Measurements from ENCODE around the gene NELL1.

- TF ChIP-seq REST (IDR thresholded peaks at IDR 0.05; ENCODE audit: insufficient read depth in 1 of 2, low read depth in 2 of 2, low read length in 2 of 2): peak; percentile 60 to 93; a peak in 3 of 4 replicates
- no peak for TF ChIP-seq TAF1 (IDR thresholded peaks at IDR 0.05; ENCODE audit: borderline replicate concordance, insufficient read depth, low read length)
- TF ChIP-seq SIN3A (IDR thresholded peaks at IDR 0.05; ENCODE audit: borderline replicate concordance, insufficient read depth, low read length): no peak
Measured at GRCh38 chr11:20854215-20854955, 185.0 kb downstream of the NELL1 start.
